H7 (cell line): ENCODE measurements around the gene ADGRL1. TPM values are rescaled to one million over a fixed set of nuclear protein-coding genes. Genes with fewer than 3 reads are reported as not detected.
"Not testable (repeated sequence)": the region's sequence is repeated elsewhere in the genome, so short reads cannot be mapped to it uniquely, and the experiment has no call there.

ENCODE experiments used
- DNase-seq: peaks from one replicate; pipeline ENCODE4 v3.0.0; 2012
- H3K27me3 ChIP-seq: 2 replicates; pipeline ENCODE4 v1.6.0; 2011; ENCODE audit warnings: mild to moderate bottlenecking, low read length; ENCODE audit not compliant: control insufficient read depth, insufficient read depth
- H3K36me3 ChIP-seq: replicated peaks from 2 replicates; pipeline ENCODE4 v1.5.1; 2011; ENCODE audit warnings: low read length; ENCODE audit not compliant: control insufficient read depth, insufficient read depth
- H3K4me3 ChIP-seq: 2 replicates; pipeline ENCODE4 v1.5.1; 2011; ENCODE audit warnings: low read depth, mild to moderate bottlenecking, control low read depth, low read length, moderate library complexity; ENCODE audit not compliant: insufficient read depth
- total RNA-seq: library from RNA; depleted of rRNA; stranded (reverse); fragments of >200 nt; shearing (Covaris generic); gene quantifications from 2 replicates; pipeline ENCODE4 v1.2.3, GENCODE V29; 2014

The ADGRL1 gene
- total RNA-seq, 1 experiment from 2014 or later: 60.7 TPM

- Histone ChIP-seq H3K27me3 (no peaks in the 10 kb centered on the region), H3K36me3 (peaks cover 22% of the 10 kb centered on the region), H3K4me3 (no peak overlapping the region)
- peak; percentile 70 for DNase-seq
Measured at GRCh38 chr19:14150770-14151661, 55.0 kb downstream of the ADGRL1 start.

GRCh38 chr19:14150041-14150769 is 55.8 kb downstream of the ADGRL1 start:
- Histone ChIP-seq H3K36me3 (peaks cover 20% of the 10 kb centered on the region), H3K27me3 (no peaks in the 10 kb centered on the region), H3K4me3 (no peak overlapping the region)
- DNase-seq: peak; percentile 81

- Histone ChIP-seq H3K4me3 (peak overlapping the region; percentile 5; the same call in 1 of the 2 replicates), H3K27me3 (no peaks in the 10 kb centered on the region), H3K36me3 (peaks cover 16% of the 10 kb centered on the region)
- peak; percentile 80 for DNase-seq
Measured at GRCh38 chr19:14149509-14149994, 56.4 kb downstream of the ADGRL1 start.

GRCh38 chr19:14148751-14149410 is 57.1 kb downstream of the ADGRL1 start:
- Histone ChIP-seq H3K4me3 (peak overlapping the region; percentile 5; the same call in 1 of the 2 replicates), H3K27me3 (no peaks in the 10 kb centered on the region), H3K36me3 (peaks cover 16% of the 10 kb centered on the region)
- peak; percentile 83 for DNase-seq

GRCh38 chr19:14147797-14148605 is 58.0 kb downstream of the ADGRL1 start:
- H3K36me3 ChIP-seq: peaks cover 14% of the 10 kb centered on the region
- no peaks in the 10 kb centered on the region for H3K27me3 ChIP-seq
- peak; percentile 88 for DNase-seq
- no peak overlapping the region for H3K4me3 ChIP-seq

- Histone ChIP-seq H3K4me3 (no peak overlapping the region), H3K27me3 (no peaks in the 10 kb centered on the region), H3K36me3 (peaks cover 4% of the 10 kb centered on the region)
- DNase-seq: peak; percentile 32
Measured at GRCh38 chr19:14146789-14147216, 59.2 kb downstream of the ADGRL1 start.

- H3K27me3 ChIP-seq, H3K4me3 ChIP-seq, H3K36me3 ChIP-seq, DNase-seq: not testable (repeated sequence)
Measured at GRCh38 chr19:14146169-14146568, 59.8 kb downstream of the ADGRL1 start.

GRCh38 chr19:14145381-14145780 is 60.6 kb downstream of the ADGRL1 start:
- no peaks in the 10 kb centered on the region for H3K27me3 ChIP-seq
- no peaks in the 10 kb centered on the region for H3K36me3 ChIP-seq
- H3K4me3 ChIP-seq: no peak overlapping the region
- DNase-seq: peak; percentile 19

GRCh38 chr19:14142262-14143190 is 63.4 kb downstream of the ADGRL1 start:
- Histone ChIP-seq H3K27me3 (no peaks in the 10 kb centered on the region), H3K36me3 (no peaks in the 10 kb centered on the region), H3K4me3 (no peak overlapping the region)
- no peak for DNase-seq

- no peak for DNase-seq
- H3K4me3 ChIP-seq: no peak overlapping the region
- H3K36me3 ChIP-seq: no peaks in the 10 kb centered on the region
- no peaks in the 10 kb centered on the region for H3K27me3 ChIP-seq
Measured at GRCh38 chr19:14141041-14141440, 64.9 kb downstream of the ADGRL1 start.

- Histone ChIP-seq H3K36me3 (no peaks in the 10 kb centered on the region), H3K27me3 (no peaks in the 10 kb centered on the region), H3K4me3 (no peak overlapping the region)
- no peak for DNase-seq
Measured at GRCh38 chr19:14139944-14140343, 66.0 kb downstream of the ADGRL1 start.

GRCh38 chr19:14138576-14139265 is 67.2 kb downstream of the ADGRL1 start:
- no peaks in the 10 kb centered on the region for H3K36me3 ChIP-seq
- DNase-seq: no peak
- no peaks in the 10 kb centered on the region for H3K27me3 ChIP-seq
- H3K4me3 ChIP-seq: no peak overlapping the region
